Neural progenitor cell (in vitro differentiated cells): Measurements from ENCODE around the gene KIF3B. TPM values are rescaled to one million over a fixed set of nuclear protein-coding genes. Genes with fewer than 3 reads are reported as not detected.
A peak's percentile ranks its signal among the peaks of the same experiment; 100 is the strongest.

Experiments
- DNase-seq: peaks from one replicate; pipeline ENCODE4 v3.0.0-alpha.2; 2016; ENCODE audit warnings: low spot score
- H2AFZ ChIP-seq: fragments of 200-600 bp; sonication (generic); replicated peaks from 2 replicates; pipeline ENCODE4 v1.6.1; 2016; ENCODE audit warnings: antibody characterized with exemption
- H3F3A ChIP-seq: fragments of 200-600 bp; sonication (generic); 2 replicates; pipeline ENCODE4 v1.6.1; 2016; ENCODE audit warnings: antibody characterized with exemption, low read depth
- H3K27ac ChIP-seq: fragments of 200-600 bp; sonication (generic); 2 replicates; pipeline ENCODE4 v1.5.1; 2016; ENCODE audit warnings: mild to moderate bottlenecking
- H3K27me3 ChIP-seq: fragments of 200-600 bp; sonication (generic); 2 replicates; pipeline ENCODE4 v1.6.1; 2016; ENCODE audit warnings: mild to moderate bottlenecking, moderate library complexity
- H3K36me3 ChIP-seq: fragments of 200-600 bp; sonication (generic); 2 replicates; pipeline ENCODE4 v1.5.1; 2016
- H3K4me1 ChIP-seq: fragments of 200-600 bp; sonication (generic); 2 replicates; pipeline ENCODE4 v1.6.1; 2016; ENCODE audit warnings: mixed run types
- H3K4me2 ChIP-seq: fragments of 200-600 bp; sonication (generic); 2 replicates; pipeline ENCODE4 v1.6.1; 2016
- H3K4me3 ChIP-seq: fragments of 200-600 bp; sonication (generic); 2 replicates; pipeline ENCODE4 v1.5.1; 2016
- H3K79me2 ChIP-seq: fragments of 200-600 bp; sonication (generic); 2 replicates; pipeline ENCODE4 v1.6.1; 2016; ENCODE audit warnings: low read depth
- H3K9ac ChIP-seq: fragments of 200-600 bp; sonication (generic); 2 replicates; pipeline ENCODE4 v1.6.1; 2016
- H3K9me3 ChIP-seq: fragments of 200-600 bp; sonication (generic); 2 replicates; pipeline ENCODE4 v1.5.1; 2016; ENCODE audit warnings: low read depth
- H4K20me1 ChIP-seq: fragments of 200-600 bp; sonication (generic); 2 replicates; pipeline ENCODE4 v1.6.1; 2016; ENCODE audit warnings: low read depth
- H3K27ac Mint-ChIP-seq: 3 replicates; pipeline ENCODE4 v1.8.0; 2021; ENCODE audit warnings: mixed read lengths
- H3K27me3 Mint-ChIP-seq: 2 replicates; pipeline ENCODE4 v1.8.0; 2022; ENCODE audit warnings: low read depth, mild to moderate bottlenecking, inconsistent platforms, moderate library complexity, mixed read lengths; ENCODE audit not compliant: insufficient read depth
- H3K36me3 Mint-ChIP-seq: 3 replicates; pipeline ENCODE4 v1.8.0; 2021; ENCODE audit warnings: mixed read lengths
- H3K4me1 Mint-ChIP-seq: 3 replicates; pipeline ENCODE4 v1.8.0; 2021; ENCODE audit warnings: mixed read lengths
- H3K4me3 Mint-ChIP-seq: 3 replicates; pipeline ENCODE4 v1.8.0; 2021; ENCODE audit warnings: mild to moderate bottlenecking, moderate library complexity, mixed read lengths
- H3K9me3 Mint-ChIP-seq: 3 replicates; pipeline ENCODE4 v1.8.0; 2020; ENCODE audit warnings: mixed read lengths
- EZH2 ChIP-seq: fragments of 200-600 bp; sonication (generic); IDR thresholded peaks from 2 replicates; pipeline ENCODE4 v1.6.1; 2017; ENCODE audit warnings: antibody characterized with exemption, mild to moderate bottlenecking, moderate library complexity
- EZH2phosphoT487 ChIP-seq: fragments of 200-600 bp; sonication (generic); IDR thresholded peaks from 2 replicates; pipeline ENCODE4 v1.6.1; 2017; ENCODE audit warnings: antibody characterized with exemption
- total RNA-seq: library from RNA; depleted of rRNA; stranded (reverse); fragments of >200 nt; gene quantifications from 2 replicates; pipeline ENCODE4 v1.2.3, GENCODE V29; 2015; ENCODE audit warnings: low replicate concordance
- TF ChIP-seq, protein P1 (sequence below): fragments of 200-600 bp; sonication (generic); IDR thresholded peaks from 2 replicates; pipeline ENCODE4 v1.5.1; 2017; ENCODE audit warnings: antibody characterized with exemption, mild to moderate bottlenecking

KIF3B gene
- total RNA-seq, 1 donor from 2014 or later = 16.8 TPM

DNA sequence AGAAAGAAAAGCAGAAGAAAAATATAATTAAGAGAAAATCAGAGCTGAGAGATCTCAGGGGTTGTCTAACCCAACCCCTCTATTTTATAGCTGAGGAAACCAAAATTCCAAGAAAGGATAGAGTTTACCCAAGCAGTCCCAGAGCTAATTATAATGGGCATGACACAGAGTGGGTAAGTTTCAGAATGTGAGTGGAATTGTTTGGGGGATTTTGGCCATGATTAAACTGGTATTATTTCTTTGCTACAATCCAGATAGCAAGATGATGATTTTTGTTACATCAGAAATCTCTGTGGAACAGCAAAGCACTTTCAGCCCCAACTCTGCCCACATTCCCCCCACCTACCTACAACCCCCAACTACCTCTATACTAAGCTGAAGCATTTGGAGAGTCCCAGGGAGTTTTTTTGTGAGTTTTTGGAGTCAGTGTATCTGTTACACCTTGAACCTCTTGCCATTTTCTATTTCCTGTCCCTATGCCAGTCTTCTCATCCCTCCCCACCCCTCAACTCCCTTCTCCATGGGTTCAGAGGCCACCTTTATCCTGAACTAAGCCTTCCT lies 45.0 kb upstream of the KIF3B start:
- no peak overlapping the region for H3K9ac ChIP-seq
- no peak for DNase-seq
- H3K4me2 ChIP-seq = no peak overlapping the region
- no peaks in the 10 kb centered on the region for H3K4me1 ChIP-seq
- no peaks in the 10 kb centered on the region for H3K9me3 ChIP-seq
- Mint-ChIP-seq H3K9me3 (no peaks in the 10 kb centered on the region), H3K27me3 (no peaks in the 10 kb centered on the region), H3K4me1 (no peaks in the 10 kb centered on the region), H3K4me3 (no peak overlapping the region), H3K36me3 (peaks cover 30% of the 10 kb centered on the region), H3K27ac (peak overlapping the region; percentile 46)
- no peak overlapping the region for H3K4me3 ChIP-seq
- H2AFZ ChIP-seq = no peak overlapping the region
- H3K79me2 ChIP-seq = no peaks in the 10 kb centered on the region
- no peaks in the 10 kb centered on the region for H3K27me3 ChIP-seq
- H4K20me1 ChIP-seq = no peaks in the 10 kb centered on the region
- no peak overlapping the region for H3K27ac ChIP-seq
- H3K36me3 ChIP-seq = no peaks in the 10 kb centered on the region
- TF ChIP-seq, protein P1, sequence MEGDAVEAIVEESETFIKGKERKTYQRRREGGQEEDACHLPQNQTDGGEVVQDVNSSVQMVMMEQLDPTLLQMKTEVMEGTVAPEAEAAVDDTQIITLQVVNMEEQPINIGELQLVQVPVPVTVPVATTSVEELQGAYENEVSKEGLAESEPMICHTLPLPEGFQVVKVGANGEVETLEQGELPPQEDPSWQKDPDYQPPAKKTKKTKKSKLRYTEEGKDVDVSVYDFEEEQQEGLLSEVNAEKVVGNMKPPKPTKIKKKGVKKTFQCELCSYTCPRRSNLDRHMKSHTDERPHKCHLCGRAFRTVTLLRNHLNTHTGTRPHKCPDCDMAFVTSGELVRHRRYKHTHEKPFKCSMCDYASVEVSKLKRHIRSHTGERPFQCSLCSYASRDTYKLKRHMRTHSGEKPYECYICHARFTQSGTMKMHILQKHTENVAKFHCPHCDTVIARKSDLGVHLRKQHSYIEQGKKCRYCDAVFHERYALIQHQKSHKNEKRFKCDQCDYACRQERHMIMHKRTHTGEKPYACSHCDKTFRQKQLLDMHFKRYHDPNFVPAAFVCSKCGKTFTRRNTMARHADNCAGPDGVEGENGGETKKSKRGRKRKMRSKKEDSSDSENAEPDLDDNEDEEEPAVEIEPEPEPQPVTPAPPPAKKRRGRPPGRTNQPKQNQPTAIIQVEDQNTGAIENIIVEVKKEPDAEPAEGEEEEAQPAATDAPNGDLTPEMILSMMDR = no peak
- TF ChIP-seq EZH2 (no peak), EZH2phosphoT487 (no peak)
- no peaks in the 10 kb centered on the region for H3F3A ChIP-seq

- no peaks in the 10 kb centered on the region for H3K4me1 ChIP-seq
- no peak overlapping the region for H3K27ac ChIP-seq
- H3K27ac Mint-ChIP-seq = no peak overlapping the region
- no peak overlapping the region for H3K9ac ChIP-seq
- H3K27me3 ChIP-seq = no peaks in the 10 kb centered on the region
- TF ChIP-seq EZH2phosphoT487 (no peak), EZH2 (no peak)
- TF ChIP-seq, protein P1 = no peak
- peaks cover 29% of the 10 kb centered on the region for H3K36me3 Mint-ChIP-seq
- no peak overlapping the region for H3K4me2 ChIP-seq
- H3K36me3 ChIP-seq = no peaks in the 10 kb centered on the region
- H4K20me1 ChIP-seq = no peaks in the 10 kb centered on the region
- H3K27me3 Mint-ChIP-seq = no peaks in the 10 kb centered on the region
- no peak for DNase-seq
- H3K4me1 Mint-ChIP-seq = no peaks in the 10 kb centered on the region
- H3F3A ChIP-seq = no peaks in the 10 kb centered on the region
- H3K79me2 ChIP-seq = no peaks in the 10 kb centered on the region
- no peak overlapping the region for H3K4me3 Mint-ChIP-seq
- no peak overlapping the region for H3K4me3 ChIP-seq
- H3K9me3 Mint-ChIP-seq = no peaks in the 10 kb centered on the region
- H3K9me3 ChIP-seq = no peaks in the 10 kb centered on the region
- H2AFZ ChIP-seq = no peak overlapping the region
Observed at GRCh38 chr20:32233286-32233685, 44.2 kb upstream of the KIF3B start.

DNA sequence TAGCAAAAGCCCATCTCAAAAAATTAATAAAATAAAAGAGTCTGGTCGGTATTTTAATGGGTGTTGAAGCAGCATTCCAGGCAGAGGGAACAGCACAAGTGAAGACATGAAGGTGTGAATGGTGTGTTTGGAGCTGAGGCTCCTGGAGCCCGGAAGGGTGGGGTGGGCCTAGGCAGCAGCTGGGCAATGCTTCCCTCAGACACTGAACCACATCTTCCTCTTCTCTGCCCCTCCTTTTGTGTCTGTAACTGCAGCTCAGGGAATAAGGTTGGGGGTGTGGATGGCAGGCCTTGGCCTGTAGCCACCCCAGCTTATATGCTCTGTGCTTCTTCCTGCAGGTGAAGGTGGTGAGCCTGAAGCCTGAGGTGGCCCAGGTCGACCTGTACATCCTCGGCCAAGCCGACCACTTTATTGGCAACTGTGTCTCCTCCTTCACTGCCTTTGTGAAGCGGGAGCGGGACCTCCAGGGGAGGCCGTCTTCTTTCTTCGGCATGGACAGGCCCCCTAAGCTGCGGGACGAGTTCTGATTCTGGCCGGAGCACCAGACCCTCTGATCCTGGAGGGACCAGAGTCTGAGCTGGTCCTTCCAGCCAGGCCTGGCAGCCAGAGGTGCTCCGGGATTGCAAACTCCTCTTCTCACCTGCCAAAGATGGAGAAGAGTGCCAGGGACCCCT lies 43.2 kb upstream of the KIF3B start:
- Histone ChIP-seq H3K9me3 (no peaks in the 10 kb centered on the region), H3K4me2 (no peak overlapping the region), H3K4me1 (no peaks in the 10 kb centered on the region), H3K27me3 (no peaks in the 10 kb centered on the region), H3F3A (no peaks in the 10 kb centered on the region), H3K9ac (no peak overlapping the region), H3K79me2 (no peaks in the 10 kb centered on the region), H3K4me3 (no peak overlapping the region), H2AFZ (no peak overlapping the region), H4K20me1 (no peaks in the 10 kb centered on the region), H3K27ac (no peak overlapping the region), H3K36me3 (no peaks in the 10 kb centered on the region)
- no peaks in the 10 kb centered on the region for H3K4me1 Mint-ChIP-seq
- TF ChIP-seq EZH2phosphoT487 (no peak), EZH2 (no peak)
- TF ChIP-seq, protein P1 = no peak
- DNase-seq = no peak
- H3K9me3 Mint-ChIP-seq = no peaks in the 10 kb centered on the region
- no peak overlapping the region for H3K27ac Mint-ChIP-seq
- H3K27me3 Mint-ChIP-seq = no peaks in the 10 kb centered on the region
- H3K36me3 Mint-ChIP-seq = peaks cover 23% of the 10 kb centered on the region
- H3K4me3 Mint-ChIP-seq = no peak overlapping the region
